Renal cortex interstitium (tissue), 11 donors: ENCODE measurements around the gene C12orf50. TPM values are rescaled to one million over a fixed set of nuclear protein-coding genes. Genes with fewer than 3 reads are reported as not detected.
"Not testable (repeated sequence)": the region's sequence is repeated elsewhere in the genome, so short reads cannot be mapped to it uniquely, and the experiment has no call there.

Experiments
- DNase-seq, 11 donors: peaks; one replicate each; pipeline ENCODE4 v3.0.0-alpha.2; 2013; ENCODE audit warnings: low read depth in 9 of 11, low spot score in 4 of 11; ENCODE audit errors: extremely low read depth in 1 of 11
- polyA plus RNA-seq, 3 donors: library from polyadenylated mRNA; unstranded; fragments of 120-200 nt; gene quantifications; one replicate each; pipeline ENCODE4 v1.2.1, GENCODE V29; 2013; ENCODE audit not compliant: insufficient read length in 3 of 3

C12orf50 gene
- polyA plus RNA-seq, 3 donors, result 0.23 to 0.39 (median 0.24) TPM

GRCh38 chr12:88006351-88006750 is 22.9 kb downstream of the C12orf50 start:
- no peak for DNase-seq

- no peak for DNase-seq
Observed at GRCh38 chr12:88001327-88001726, 27.9 kb downstream of the C12orf50 start.

GRCh38 chr12:87995581-87996178 is 33.5 kb downstream of the C12orf50 start:
- peak; percentile 33 to 56 (median 48) for DNase-seq

- DNase-seq, result no peak
Observed at GRCh38 chr12:87991483-87991882, 37.7 kb downstream of the C12orf50 start.

GRCh38 chr12:87988534-87988933 is 40.7 kb downstream of the C12orf50 start:
- DNase-seq, result no peak

- DNase-seq, result no peak
Observed at GRCh38 chr12:87985069-87985675, 44.0 kb downstream of the C12orf50 start.

- no peak for DNase-seq
Observed at GRCh38 chr12:87982208-87982607, 47.0 kb downstream of the C12orf50 start.

- no peak for DNase-seq
Observed at GRCh38 chr12:87981495-87981894, 47.7 kb downstream of the C12orf50 start.

GRCh38 chr12:87975879-87976278 is 53.3 kb downstream of the C12orf50 start:
- no peak for DNase-seq

GRCh38 chr12:87967871-87968270 is 61.3 kb downstream of the C12orf50 start:
- DNase-seq, result no peak

- no peak for DNase-seq
Observed at GRCh38 chr12:87960566-87960965, 68.6 kb downstream of the C12orf50 start.

GRCh38 chr12:87954028-87954427 is 75.2 kb downstream of the C12orf50 start:
- DNase-seq, result not testable (repeated sequence)

GRCh38 chr12:87953256-87953860 is 75.8 kb downstream of the C12orf50 start:
- DNase-seq, result peak; percentile 10 to 43 (median 25)

GRCh38 chr12:87952850-87953249 is 76.4 kb downstream of the C12orf50 start:
- peak in 1 of 11 donors; percentile 4 for DNase-seq

- no peak for DNase-seq
Observed at GRCh38 chr12:87952223-87952622, 77.0 kb downstream of the C12orf50 start.

- no peak for DNase-seq
Observed at GRCh38 chr12:87943762-87944161, 85.4 kb downstream of the C12orf50 start.

GRCh38 chr12:87943023-87943422 is 86.2 kb downstream of the C12orf50 start:
- DNase-seq, result no peak

GRCh38 chr12:87939182-87939581 is 90.0 kb downstream of the C12orf50 start:
- no peak for DNase-seq

- DNase-seq, result no peak
Observed at GRCh38 chr12:87935216-87935615, 94.0 kb downstream of the C12orf50 start.

- DNase-seq, result no peak
Observed at GRCh38 chr12:87933991-87934390, 95.2 kb downstream of the C12orf50 start.

GRCh38 chr12:87931812-87932211 is 97.4 kb downstream of the C12orf50 start:
- DNase-seq, result no peak
